ENCODE data around the gene EDAR. TPM values are rescaled to one million over a fixed set of nuclear protein-coding genes. Genes with fewer than 3 reads are reported as not detected.

EDAR gene
- total RNA-seq, 1 donor from 2014 or later = not detected

- DNase-seq (ENCODE audit: low read depth) = no peak
Measured at GRCh38 chr2:108969856-108970255, 19.2 kb downstream of the EDAR start.

GRCh38 chr2:108968619-108969018 lies 20.4 kb downstream of the EDAR start:
- no peak for DNase-seq (ENCODE audit: low read depth)

- no peak for DNase-seq (ENCODE audit: low read depth)
Measured at GRCh38 chr2:108967757-108968156, 21.3 kb downstream of the EDAR start.

GRCh38 chr2:108965540-108966289 lies 23.3 kb downstream of the EDAR start:
- no peak for DNase-seq (ENCODE audit: low read depth)

GRCh38 chr2:108963057-108963456 lies 26.0 kb downstream of the EDAR start:
- no peak for DNase-seq (ENCODE audit: low read depth)

- DNase-seq (ENCODE audit: low read depth) = no peak
Measured at GRCh38 chr2:108961796-108962195, 27.2 kb downstream of the EDAR start.

GRCh38 chr2:108960006-108960405 lies 29.0 kb downstream of the EDAR start:
- DNase-seq (ENCODE audit: low read depth) = no peak

- no peak for DNase-seq (ENCODE audit: low read depth)
Measured at GRCh38 chr2:108959401-108959800, 29.6 kb downstream of the EDAR start.

GRCh38 chr2:108958632-108959341 lies 30.2 kb downstream of the EDAR start:
- DNase-seq (ENCODE audit: low read depth) = no peak

- no peak for DNase-seq (ENCODE audit: low read depth)
Measured at GRCh38 chr2:108958002-108958401, 31.0 kb downstream of the EDAR start.

- DNase-seq (ENCODE audit: low read depth) = no peak
Measured at GRCh38 chr2:108956375-108956774, 32.6 kb downstream of the EDAR start.

- DNase-seq (ENCODE audit: low read depth) = no peak
Measured at GRCh38 chr2:108950369-108951135, 38.5 kb downstream of the EDAR start.

- no peak for DNase-seq (ENCODE audit: low read depth)
Measured at GRCh38 chr2:108949316-108950239, 39.4 kb downstream of the EDAR start.

- DNase-seq (ENCODE audit: low read depth) = no peak
Measured at GRCh38 chr2:108947271-108947907, 41.6 kb downstream of the EDAR start.

- DNase-seq (ENCODE audit: low read depth) = no peak
Measured at GRCh38 chr2:108946442-108946841, 42.6 kb downstream of the EDAR start.

- peak; percentile 25 for DNase-seq (ENCODE audit: low read depth)
Measured at GRCh38 chr2:108945969-108946368, 43.1 kb downstream of the EDAR start.

- no peak for DNase-seq (ENCODE audit: low read depth)
Measured at GRCh38 chr2:108944601-108945331, 44.3 kb downstream of the EDAR start.

- DNase-seq (ENCODE audit: low read depth) = no peak
Measured at GRCh38 chr2:108943751-108944150, 45.3 kb downstream of the EDAR start.

GRCh38 chr2:108942888-108943287 lies 46.1 kb downstream of the EDAR start:
- no peak for DNase-seq (ENCODE audit: low read depth)
